Lower leg skin (tissue), 4 donors: Measurements from ENCODE around the gene SCAP. TPM values are rescaled to one million over a fixed set of nuclear protein-coding genes. Genes with fewer than 3 reads are reported as not detected.

Experiments used
- DNase-seq, 2 donors: peaks; one replicate each; pipeline ENCODE4 v3.0.0-alpha.2; 2019; ENCODE audit warnings: low spot score in 2 of 2
- H3K4me3 ChIP-seq: fragments of 200-600 bp; sonication (generic); 2 replicates; pipeline ENCODE4 v1.5.1; 2017; ENCODE audit warnings: mild to moderate bottlenecking, low read depth; ENCODE audit not compliant: poor library complexity, severe bottlenecking
- POLR2A ChIP-seq, 2 donors: fragments of 450-650 bp; IDR thresholded peaks; one replicate each; pipeline ENCODE4 v1.6.1; 2016 to 2017; ENCODE audit warnings: antibody characterized with exemption in 2 of 2, mild to moderate bottlenecking in 1 of 2, moderate library complexity in 1 of 2
- WGBS, 2 donors: methylation state at CpG; one replicate each; pipeline ENCODE4 v1.1.5; 2018; 5-methylcytosine and 5-hydroxymethylcytosine counted together
- intact Hi-C: fragments of 100-400 bp; cut with DNase I; formaldehyde crosslinking; loops from one replicate; pipeline ENCODE4 v1.15.0; 2023; ENCODE audit warnings: low total_unique reads
- total RNA-seq, 4 donors: library from RNA; depleted of rRNA; stranded (reverse); fragments of >200 nt; gene quantifications; one replicate each; pipeline ENCODE4 v1.1.0, GENCODE V29; 2016
- TF ChIP-seq, protein P1 (sequence below), 3 donors: fragments of 450-650 bp; IDR thresholded peaks; one replicate each; pipeline ENCODE4 v1.5.1; 2016; ENCODE audit warnings: antibody characterized with exemption in 3 of 3, mild to moderate bottlenecking in 3 of 3, moderate library complexity in 2 of 3

The SCAP gene
- total RNA-seq, 4 donors from 2014 or later, result 100 to 188 (median 123) TPM

GRCh38 chr3:47409688-47410416 is 65.9 kb downstream of the SCAP start:
- DNase-seq, result no peak
- no peak overlapping the region for H3K4me3 ChIP-seq
- intact Hi-C loops, result no loop called here
- no peak for TF ChIP-seq POLR2A (IDR thresholded peaks at IDR 0.05)
- TF ChIP-seq, protein P1, sequence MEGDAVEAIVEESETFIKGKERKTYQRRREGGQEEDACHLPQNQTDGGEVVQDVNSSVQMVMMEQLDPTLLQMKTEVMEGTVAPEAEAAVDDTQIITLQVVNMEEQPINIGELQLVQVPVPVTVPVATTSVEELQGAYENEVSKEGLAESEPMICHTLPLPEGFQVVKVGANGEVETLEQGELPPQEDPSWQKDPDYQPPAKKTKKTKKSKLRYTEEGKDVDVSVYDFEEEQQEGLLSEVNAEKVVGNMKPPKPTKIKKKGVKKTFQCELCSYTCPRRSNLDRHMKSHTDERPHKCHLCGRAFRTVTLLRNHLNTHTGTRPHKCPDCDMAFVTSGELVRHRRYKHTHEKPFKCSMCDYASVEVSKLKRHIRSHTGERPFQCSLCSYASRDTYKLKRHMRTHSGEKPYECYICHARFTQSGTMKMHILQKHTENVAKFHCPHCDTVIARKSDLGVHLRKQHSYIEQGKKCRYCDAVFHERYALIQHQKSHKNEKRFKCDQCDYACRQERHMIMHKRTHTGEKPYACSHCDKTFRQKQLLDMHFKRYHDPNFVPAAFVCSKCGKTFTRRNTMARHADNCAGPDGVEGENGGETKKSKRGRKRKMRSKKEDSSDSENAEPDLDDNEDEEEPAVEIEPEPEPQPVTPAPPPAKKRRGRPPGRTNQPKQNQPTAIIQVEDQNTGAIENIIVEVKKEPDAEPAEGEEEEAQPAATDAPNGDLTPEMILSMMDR (IDR thresholded peaks at IDR 0.05), result no peak
- 77 to 80% methylated on average over 18 to 24 of the region's 26 CpGs for whole genome bisulfite sequencing, 2 donors

- DNase-seq, result no peak
- no peak overlapping the region for H3K4me3 ChIP-seq
- WGBS, 2 donors, result 94% methylated on average over 14 to 15 of the region's 15 CpGs
- intact Hi-C loops, result no loop called here
- TF ChIP-seq POLR2A (IDR thresholded peaks at IDR 0.05), result no peak
- TF ChIP-seq, protein P1 (IDR thresholded peaks at IDR 0.05), result no peak
Measured at GRCh38 chr3:47409284-47409683, 66.5 kb downstream of the SCAP start.

DNA sequence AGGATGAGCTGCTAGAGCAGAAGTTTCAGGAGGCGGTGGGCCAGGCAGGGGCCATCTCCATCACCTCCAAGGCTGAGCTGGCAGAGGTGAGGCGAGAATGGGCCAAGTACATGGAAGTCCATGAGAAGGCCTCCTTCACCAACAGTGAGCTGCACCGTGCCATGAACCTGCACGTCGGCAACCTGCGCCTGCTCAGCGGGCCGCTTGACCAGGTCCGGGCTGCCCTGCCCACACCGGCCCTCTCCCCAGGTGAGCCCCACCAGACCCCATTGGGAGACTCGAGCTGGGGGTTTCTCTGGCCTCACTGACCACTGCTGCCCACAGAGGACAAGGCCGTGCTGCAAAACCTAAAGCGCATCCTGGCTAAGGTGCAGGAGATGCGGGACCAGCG is 66.9 kb downstream of the SCAP start:
- no peak for TF ChIP-seq POLR2A (IDR thresholded peaks at IDR 0.05)
- TF ChIP-seq, protein P1 (IDR thresholded peaks at IDR 0.05), result no peak
- intact Hi-C loops, result no loop called here
- WGBS, 2 donors, result 90 to 95% methylated on average over 8 to 14 of the region's 15 CpGs
- H3K4me3 ChIP-seq, result no peak overlapping the region
- DNase-seq, result no peak

GRCh38 chr3:47407896-47408838 is 67.6 kb downstream of the SCAP start:
- intact Hi-C loops, result no loop called here
- no peak for DNase-seq
- 88 to 91% methylated on average over 16 to 17 of the region's 18 CpGs for WGBS, 2 donors
- no peak overlapping the region for H3K4me3 ChIP-seq
- TF ChIP-seq, protein P1 (IDR thresholded peaks at IDR 0.05), result no peak
- TF ChIP-seq POLR2A (IDR thresholded peaks at IDR 0.05), result no peak

- no peak overlapping the region for H3K4me3 ChIP-seq
- 89 to 93% methylated on average over 7 of the region's 7 CpGs for WGBS, 2 donors
- TF ChIP-seq POLR2A (IDR thresholded peaks at IDR 0.05), result no peak
- TF ChIP-seq, protein P1 (IDR thresholded peaks at IDR 0.05), result no peak
- no peak for DNase-seq
- intact Hi-C loops, result no loop called here
Measured at GRCh38 chr3:47407237-47407636, 68.5 kb downstream of the SCAP start.
